Measurements from ENCODE around the gene PALLD. TPM values are rescaled to one million over a fixed set of nuclear protein-coding genes. Genes with fewer than 3 reads are reported as not detected.
"Not testable (repeated sequence)": the region's sequence is repeated elsewhere in the genome, so short reads cannot be mapped to it uniquely, and the experiment has no call there.

The PALLD gene
- total RNA-seq, 1 experiment from 2014 or later, result 166 TPM

DNA sequence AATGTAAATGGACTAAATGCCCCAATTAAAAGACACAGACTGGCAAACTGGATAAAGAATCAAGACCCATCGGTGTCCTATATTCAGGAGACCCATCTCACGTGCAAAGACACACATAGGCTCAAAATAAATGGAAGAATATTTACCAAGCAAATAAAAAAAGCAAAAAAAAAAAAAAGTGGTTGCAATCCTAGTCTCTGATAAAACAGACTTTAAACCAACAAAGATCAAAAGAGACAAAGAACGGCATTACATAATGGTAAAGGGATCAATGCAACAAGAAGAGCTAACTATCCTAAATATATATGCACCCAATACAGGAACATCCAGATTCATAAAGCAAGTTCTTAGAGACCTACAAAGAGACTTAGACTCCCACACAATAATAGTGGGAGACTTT, 440.6 kb downstream of the PALLD start:
- H3K27ac ChIP-seq (ENCODE audit: low read depth, low read length); POLR2A ChIA-PET: not testable (repeated sequence)

DNA sequence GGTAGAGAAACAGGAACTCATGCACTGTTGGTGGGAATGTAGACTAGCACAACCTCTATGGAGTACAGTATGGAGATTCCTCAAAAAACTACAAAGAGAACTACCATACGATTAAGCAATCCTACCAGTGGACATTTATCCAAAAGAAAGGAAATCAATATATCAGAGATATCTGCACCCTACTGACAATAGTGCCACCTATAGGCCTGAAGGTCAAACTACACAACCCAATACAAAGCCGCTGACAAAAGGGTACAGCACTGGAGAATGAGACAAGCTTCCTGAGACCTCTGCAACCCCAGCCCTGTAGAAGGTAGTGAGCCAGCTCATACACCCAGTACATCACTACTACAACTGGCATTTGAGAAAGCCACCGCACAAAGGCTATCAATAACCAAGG, 446.1 kb downstream of the PALLD start:
- Histone ChIP-seq H3K27ac (ENCODE audit: low read depth, low read length) (no peak overlapping the region), H3K9ac (ENCODE audit: low read length) (no peak overlapping the region), H4K20me1 (ENCODE audit: insufficient read depth) (no peaks in the 10 kb centered on the region), H3K27me3 (ENCODE audit: insufficient read depth, low read length) (no peaks in the 10 kb centered on the region), H3K4me3 (replicated peaks in 1 of 2; ENCODE audit: low read depth in 1 of 2, low read length in 2 of 2) (no peak overlapping the region), H2AFZ (ENCODE audit: low read depth, low read length, poor library complexity, severe bottlenecking) (peak overlapping the region; percentile 27), H3K9me2 (ENCODE audit: insufficient read depth) (no peaks in the 10 kb centered on the region), H3K36me3 (ENCODE audit: control insufficient read depth in 1 of 2, insufficient read depth in 2 of 2, low read length in 2 of 2) (no peaks in the 10 kb centered on the region), H3K4me2 (ENCODE audit: low read length) (no peak overlapping the region), H3K9me3 (ENCODE audit: control insufficient read depth in 1 of 2, insufficient read depth in 1 of 2, low read depth in 1 of 2, low read length in 2 of 2) (no peaks in the 10 kb centered on the region), H3K4me1 (ENCODE audit: control insufficient read depth in 1 of 2, insufficient read depth in 2 of 2, low read length in 2 of 2) (no peaks in the 10 kb centered on the region), H3K79me2 (ENCODE audit: insufficient read depth, low read length) (no peaks in the 10 kb centered on the region)
- ChIA-PET POLR2A (no interaction called here), CTCF (no interaction called here), RAD21 (ENCODE audit: low non-redundant PET in 1 of 2, low total read pairs in 2 of 2, uncharacterized antibody in 2 of 2, unreplicated experiment in 2 of 2) (no interaction called here)
- ATAC-seq (peak; percentile 78), DNase-seq (ENCODE audit: low read depth, low spot score) (peak; percentile 15)
- no peak for TF ChIP-seq ELF1 (IDR thresholded peaks at IDR 0.05; ENCODE audit: borderline replicate concordance, low read depth)
- TF ChIP-seq, protein P1, sequence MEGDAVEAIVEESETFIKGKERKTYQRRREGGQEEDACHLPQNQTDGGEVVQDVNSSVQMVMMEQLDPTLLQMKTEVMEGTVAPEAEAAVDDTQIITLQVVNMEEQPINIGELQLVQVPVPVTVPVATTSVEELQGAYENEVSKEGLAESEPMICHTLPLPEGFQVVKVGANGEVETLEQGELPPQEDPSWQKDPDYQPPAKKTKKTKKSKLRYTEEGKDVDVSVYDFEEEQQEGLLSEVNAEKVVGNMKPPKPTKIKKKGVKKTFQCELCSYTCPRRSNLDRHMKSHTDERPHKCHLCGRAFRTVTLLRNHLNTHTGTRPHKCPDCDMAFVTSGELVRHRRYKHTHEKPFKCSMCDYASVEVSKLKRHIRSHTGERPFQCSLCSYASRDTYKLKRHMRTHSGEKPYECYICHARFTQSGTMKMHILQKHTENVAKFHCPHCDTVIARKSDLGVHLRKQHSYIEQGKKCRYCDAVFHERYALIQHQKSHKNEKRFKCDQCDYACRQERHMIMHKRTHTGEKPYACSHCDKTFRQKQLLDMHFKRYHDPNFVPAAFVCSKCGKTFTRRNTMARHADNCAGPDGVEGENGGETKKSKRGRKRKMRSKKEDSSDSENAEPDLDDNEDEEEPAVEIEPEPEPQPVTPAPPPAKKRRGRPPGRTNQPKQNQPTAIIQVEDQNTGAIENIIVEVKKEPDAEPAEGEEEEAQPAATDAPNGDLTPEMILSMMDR (IDR thresholded peaks at IDR 0.05 in 2 of 3, conservative IDR thresholded peaks at IDR 0.05 in 1 of 3; ENCODE audit: borderline replicate concordance in 1 of 3, insufficient read depth in 1 of 3, low read depth in 2 of 3, low read length in 2 of 3), result peak; percentile 16 to 88 (median 77); a peak in 4 of 6 replicates
- no peak for TF ChIP-seq SRF (IDR thresholded peaks at IDR 0.05; ENCODE audit: low read depth)
- peak; percentile 49 for TF ChIP-seq RAD21 (IDR thresholded peaks at IDR 0.05; ENCODE audit: low read depth)
- TF ChIP-seq POLR2A (IDR thresholded peaks at IDR 0.05; ENCODE audit: borderline replicate concordance, extremely low read depth, insufficient read depth, insufficient read length), result no peak
- TF ChIP-seq YY1 (IDR thresholded peaks at IDR 0.05; ENCODE audit: extremely low read depth, insufficient replicate concordance, low read depth, low read length), result no peak
- no peak for TF ChIP-seq ZNF274 (IDR thresholded peaks at IDR 0.05; ENCODE audit: low read depth, low read length)
- no peak for TF ChIP-seq TCF7L2 (IDR thresholded peaks at IDR 0.05; ENCODE audit: borderline replicate concordance, extremely low read depth, insufficient read depth, insufficient read length)
- TF ChIP-seq CEBPB (IDR thresholded peaks at IDR 0.05; ENCODE audit: low read depth), result no peak
- 0 out of 2 replicates have a peak, but pooled peaks have one; percentile 21 for TF ChIP-seq CBX3 (IDR thresholded peaks at IDR 0.05; ENCODE audit: low read depth)
- no peak for TF ChIP-seq SIN3A (IDR thresholded peaks at IDR 0.05; ENCODE audit: low read depth)
- intact Hi-C loops (cut with micrococcal nuclease), result no loop called here
- BruUV-seq (replicated peaks), result no TSS peak

More for the DNA sequence above, 440.6 kb downstream of the PALLD start:
- CTCF ChIA-PET; H3K9me3 ChIP-seq (ENCODE audit: control insufficient read depth in 1 of 2, insufficient read depth in 1 of 2, low read depth in 1 of 2, low read length in 2 of 2); ATAC-seq; H3K9me2 ChIP-seq (ENCODE audit: insufficient read depth); BruUV-seq (replicated peaks); H3K4me1 ChIP-seq (ENCODE audit: control insufficient read depth in 1 of 2, insufficient read depth in 2 of 2, low read length in 2 of 2); H4K20me1 ChIP-seq (ENCODE audit: insufficient read depth); intact Hi-C loops (cut with micrococcal nuclease); H3K4me2 ChIP-seq (ENCODE audit: low read length); DNase-seq (ENCODE audit: low read depth, low spot score); H3K4me3 ChIP-seq (replicated peaks in 1 of 2; ENCODE audit: low read depth in 1 of 2, low read length in 2 of 2); H3K36me3 ChIP-seq (ENCODE audit: control insufficient read depth in 1 of 2, insufficient read depth in 2 of 2, low read length in 2 of 2); H3K79me2 ChIP-seq (ENCODE audit: insufficient read depth, low read length); H3K27me3 ChIP-seq (ENCODE audit: insufficient read depth, low read length); H2AFZ ChIP-seq (ENCODE audit: low read depth, low read length, poor library complexity, severe bottlenecking); H3K9ac ChIP-seq (ENCODE audit: low read length): not testable (repeated sequence)
- RAD21 ChIA-PET (ENCODE audit: low non-redundant PET in 1 of 2, low total read pairs in 2 of 2, uncharacterized antibody in 2 of 2, unreplicated experiment in 2 of 2), result interaction anchor here in 1 of 2 experiments (0.6 kb wide), 1 partner anchor 21 kb away, joined by 4 read pairs; no protein-coding TSS in a partner anchor
